Bronchial epithelial cell (primary cell): ENCODE results near the gene NSUN2. TPM values are rescaled to one million over a fixed set of nuclear protein-coding genes. Genes with fewer than 3 reads are reported as not detected.

Source experiments
- DNase-seq: peaks from one replicate; pipeline ENCODE4 v3.0.0-alpha.2; 2010; ENCODE audit warnings: low read depth
- FAIRE-seq: peaks from 2 replicates; lab custom pipeline; 2011; peaks lifted over from hg19 to GRCh38; lab: Jason Lieb, UNC
- H3K27me3 ChIP-seq: 2 replicates; pipeline ENCODE4 v1.5.1; 2011; ENCODE audit warnings: low read length; ENCODE audit not compliant: control insufficient read depth, insufficient read depth
- H3K36me3 ChIP-seq: 2 replicates; pipeline ENCODE4 v1.5.1; 2011; ENCODE audit warnings: low read length; ENCODE audit not compliant: control insufficient read depth, insufficient read depth
- H3K4me3 ChIP-seq: 2 replicates; pipeline ENCODE4 v1.5.1; 2011; ENCODE audit warnings: mild to moderate bottlenecking, low read depth, low read length, control low read depth
- CTCF ChIP-seq: IDR thresholded peaks from 2 replicates; pipeline ENCODE4 v1.5.1; 2011; ENCODE audit warnings: mild to moderate bottlenecking, moderate library complexity, low read length, control low read depth, inconsistent platforms; ENCODE audit not compliant: insufficient read depth, severe bottlenecking
- total RNA-seq: library from RNA; depleted of rRNA; stranded (reverse); fragments of >200 nt; gene quantifications from 2 replicates; pipeline ENCODE4 v1.2.1, GENCODE V29; 2014

NSUN2 gene
- total RNA-seq, 1 donor from 2014 or later = 78.5 TPM

DNA sequence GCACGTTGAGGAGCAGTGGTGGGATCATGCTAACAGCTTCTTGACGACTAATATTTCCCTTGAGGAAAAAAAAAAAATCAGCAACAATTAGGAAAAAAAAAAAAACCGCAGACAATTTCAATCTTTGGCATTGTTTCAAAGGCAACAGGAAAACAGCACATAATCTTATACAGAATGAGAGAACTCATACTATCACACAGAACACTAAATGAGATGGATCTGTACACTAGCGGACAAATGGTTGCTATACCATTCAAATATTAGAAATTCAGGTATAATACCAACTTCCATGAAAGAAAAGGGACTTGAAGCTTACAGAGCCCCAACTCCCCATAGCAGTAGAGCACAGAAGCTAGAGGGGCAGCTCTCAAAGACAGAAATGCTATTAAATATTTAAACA lies 9.6 kb downstream of the NSUN2 start:
- peaks cover 23% of the 10 kb centered on the region for H3K36me3 ChIP-seq
- no peak for TF ChIP-seq CTCF
- H3K27me3 ChIP-seq = no peaks in the 10 kb centered on the region
- no peak for DNase-seq
- H3K4me3 ChIP-seq = no peak overlapping the region
- no peak for FAIRE-seq

DNA sequence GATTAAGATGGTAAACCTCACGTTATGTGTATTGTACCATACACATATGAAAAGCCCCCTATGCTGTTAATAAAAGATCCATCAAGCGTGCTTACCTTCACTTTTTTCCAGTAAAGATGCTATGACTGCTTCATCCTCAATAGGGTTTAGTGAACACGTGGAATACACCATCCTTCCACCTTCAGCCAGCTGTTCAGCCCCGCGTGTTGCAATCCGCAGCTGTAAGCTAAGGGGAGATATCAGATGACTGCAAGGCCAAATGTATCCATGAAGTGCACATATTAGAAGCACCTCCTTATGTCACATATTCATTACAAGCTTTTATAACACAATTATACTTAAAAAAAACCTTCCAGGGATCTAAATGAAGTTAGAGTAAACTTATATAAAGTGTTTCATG lies 16.2 kb downstream of the NSUN2 start:
- FAIRE-seq (no peak), DNase-seq (no peak)
- Histone ChIP-seq H3K27me3 (no peaks in the 10 kb centered on the region), H3K4me3 (no peak overlapping the region), H3K36me3 (peaks cover 33% of the 10 kb centered on the region)
- no peak for TF ChIP-seq CTCF

GRCh38 chr5:6615034-6615815 lies 17.6 kb downstream of the NSUN2 start:
- DNase-seq = no peak
- no peak for FAIRE-seq
- no peak overlapping the region for H3K4me3 ChIP-seq
- H3K27me3 ChIP-seq = no peaks in the 10 kb centered on the region
- TF ChIP-seq CTCF = no peak
- H3K36me3 ChIP-seq = peaks cover 39% of the 10 kb centered on the region

- Histone ChIP-seq H3K4me3 (no peak overlapping the region), H3K36me3 (peaks cover 42% of the 10 kb centered on the region), H3K27me3 (no peaks in the 10 kb centered on the region)
- DNase-seq (no peak), FAIRE-seq (no peak)
- no peak for TF ChIP-seq CTCF
These were observed 21.2 kb downstream of the NSUN2 start for GRCh38 chr5:6611334-6612256.

- TF ChIP-seq CTCF = no peak
- Histone ChIP-seq H3K36me3 (peaks cover 38% of the 10 kb centered on the region), H3K27me3 (no peaks in the 10 kb centered on the region), H3K4me3 (no peak overlapping the region)
- DNase-seq (no peak), FAIRE-seq (no peak)
These were observed 24.8 kb downstream of the NSUN2 start for GRCh38 chr5:6608016-6608415.
